ENCODE data around the gene ETHE1.
"Not testable (repeated sequence)": the region's sequence is repeated elsewhere in the genome, so short reads cannot be mapped to it uniquely, and the experiment has no call there.

Gene ETHE1

DNA sequence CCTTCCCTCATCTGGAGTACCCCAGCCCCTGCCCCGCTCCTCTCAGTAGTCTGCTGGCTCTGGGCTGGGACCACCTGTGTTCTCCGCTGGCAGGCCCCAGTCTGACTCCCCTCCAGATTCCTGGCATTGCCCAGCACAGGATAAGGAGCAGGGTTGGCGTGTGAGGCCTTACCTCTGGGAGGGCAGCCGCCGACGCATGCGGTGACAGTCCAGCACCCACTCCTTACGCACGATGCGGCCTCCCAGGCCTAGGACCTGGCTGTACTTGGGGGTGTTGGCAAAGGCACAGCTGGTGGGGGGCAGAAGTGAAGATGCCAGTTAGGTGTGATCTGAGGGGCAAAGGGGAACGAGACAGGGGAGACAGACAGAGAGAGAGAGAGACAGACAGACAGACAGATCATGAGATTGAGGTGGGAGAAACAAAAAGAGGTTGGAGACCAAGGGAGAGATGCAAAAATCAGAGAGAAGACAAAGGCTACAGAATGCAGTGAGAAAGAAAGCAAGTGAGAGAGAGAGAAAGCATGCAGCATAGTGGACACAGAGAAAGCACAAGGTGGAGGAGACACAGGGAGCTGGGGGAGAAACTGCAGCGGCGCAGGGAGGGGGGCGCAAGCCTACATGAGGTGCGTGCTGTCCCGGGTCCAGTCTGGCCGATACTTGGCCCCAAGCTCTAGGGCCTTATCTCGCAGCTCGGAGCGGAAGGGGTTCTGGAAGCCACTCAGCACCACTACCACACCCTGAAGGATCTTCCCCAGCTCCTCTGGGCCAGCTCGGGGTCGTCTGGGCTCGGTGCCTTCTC lies 24.6 kb upstream of the ETHE1 start:
- DNase-seq: no peak

DNA sequence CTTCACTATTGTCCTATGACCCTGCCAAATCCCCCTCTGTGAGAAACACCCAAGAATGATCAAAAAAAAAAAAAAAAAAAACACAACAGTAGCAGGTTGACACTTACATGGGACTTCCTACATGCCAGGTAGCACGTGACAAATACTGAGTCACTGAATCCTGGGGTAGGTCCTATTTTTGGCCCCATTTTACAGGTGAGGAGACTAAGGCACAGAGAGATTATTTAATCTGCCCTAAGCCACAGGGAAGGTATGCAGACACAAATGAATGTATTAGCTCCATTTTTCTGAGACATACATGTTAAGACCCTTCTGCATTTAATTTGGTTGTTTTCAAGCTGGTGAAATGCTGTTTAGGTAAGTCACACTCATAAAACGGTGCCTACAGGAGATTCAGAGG lies 21.7 kb upstream of the ETHE1 start:
- DNase-seq: no peak

DNA sequence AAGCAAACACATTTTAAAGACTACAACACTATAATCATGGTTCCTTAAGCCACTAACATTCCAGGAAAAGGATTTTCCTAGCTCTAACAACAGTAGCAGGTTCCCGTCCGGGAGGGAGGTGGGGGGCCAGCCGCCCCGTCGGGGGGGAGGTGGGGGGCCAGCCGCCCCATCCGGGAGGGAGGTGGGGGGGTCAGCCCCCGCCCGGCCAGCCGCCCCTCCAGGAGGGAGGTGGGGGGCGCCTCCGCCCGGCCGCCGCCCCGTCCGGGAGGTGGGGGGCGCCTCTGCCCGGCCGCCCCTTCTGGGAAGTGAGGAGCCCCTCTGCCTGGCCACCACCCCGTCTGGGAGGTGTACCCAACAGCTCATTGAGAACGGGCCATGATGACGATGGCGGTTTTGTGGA lies 20.9 kb upstream of the ETHE1 start:
- not testable (repeated sequence) for DNase-seq

DNA sequence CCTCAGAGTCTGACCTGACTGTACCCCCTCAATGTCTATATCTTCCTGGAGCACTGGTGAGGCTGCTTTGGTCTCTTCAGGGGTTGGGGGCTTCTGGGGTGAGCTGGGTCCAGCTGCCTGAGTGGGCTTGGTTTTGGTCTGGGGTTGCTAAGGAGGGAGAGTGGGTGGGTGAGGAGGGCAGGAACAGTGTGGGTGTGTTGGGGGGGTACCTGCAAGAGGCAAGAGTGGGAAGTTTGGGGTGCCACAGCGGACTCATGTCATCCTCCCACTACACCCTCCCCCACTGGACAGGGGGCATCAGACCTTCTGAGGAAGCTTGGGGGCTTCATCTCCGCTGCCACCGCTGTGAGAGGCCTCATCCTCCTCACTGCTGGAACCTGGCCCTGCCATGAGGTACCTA lies 19.6 kb upstream of the ETHE1 start:
- DNase-seq: no peak

DNA sequence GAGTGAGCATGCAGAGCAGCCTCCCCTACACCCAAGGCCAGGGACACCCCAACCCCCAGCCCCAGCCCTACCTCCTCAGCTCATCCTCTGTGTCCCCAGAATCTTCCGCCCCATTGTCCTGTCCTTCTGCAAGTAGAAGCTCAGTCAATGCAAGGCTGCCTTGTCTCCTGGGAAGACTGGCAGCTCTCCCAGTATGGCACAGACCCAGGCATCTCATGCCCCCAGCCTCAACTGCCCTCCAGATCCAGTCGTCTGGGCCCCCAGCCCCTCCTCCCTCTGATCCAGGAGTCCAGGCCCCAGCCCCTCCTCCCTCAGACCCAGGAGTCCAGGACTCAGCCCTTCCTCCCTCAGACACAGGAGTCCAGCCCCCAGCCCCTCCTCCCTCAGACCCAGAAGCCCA lies 19.0 kb upstream of the ETHE1 start:
- DNase-seq: no peak

DNA sequence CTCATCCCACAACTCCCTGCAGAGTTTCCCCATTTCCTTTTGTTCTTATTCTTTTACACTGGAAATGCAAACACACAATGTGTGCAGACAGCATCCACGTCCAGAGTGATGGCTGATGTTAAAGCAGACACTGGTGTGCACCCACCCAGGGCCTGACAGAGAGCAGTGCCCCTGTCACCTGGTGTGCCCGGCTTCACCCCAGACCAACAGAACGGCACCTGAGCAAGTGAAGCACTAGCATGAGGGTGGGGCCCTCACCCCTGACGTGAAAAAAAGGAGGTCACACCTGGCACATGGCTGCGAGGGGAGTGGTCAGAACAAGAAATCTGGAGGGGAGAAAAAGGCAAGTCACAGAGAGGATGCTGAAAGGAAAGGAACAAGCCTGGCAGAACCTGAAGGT lies 18.3 kb upstream of the ETHE1 start:
- DNase-seq: no peak

DNA sequence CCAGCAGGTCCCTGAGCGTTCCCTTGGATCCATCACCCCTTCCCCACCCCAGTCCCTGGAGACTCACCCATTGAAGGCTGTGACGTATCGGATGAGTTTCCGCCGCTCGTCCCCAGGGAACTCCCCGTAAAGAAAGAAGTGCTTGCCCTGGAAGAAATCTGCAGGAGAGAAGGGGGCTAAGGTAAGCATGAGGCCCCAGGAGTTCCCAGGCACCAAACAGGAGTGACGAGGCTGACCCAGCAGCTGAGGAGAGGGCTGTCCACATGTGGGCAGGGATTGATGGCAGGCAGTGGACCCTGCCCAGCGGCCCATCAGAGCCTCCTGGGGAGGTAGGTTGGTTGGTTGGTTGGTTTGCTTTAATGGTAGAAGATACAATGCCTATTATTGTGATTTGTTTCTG lies 17.1 kb upstream of the ETHE1 start:
- no peak for DNase-seq

DNA sequence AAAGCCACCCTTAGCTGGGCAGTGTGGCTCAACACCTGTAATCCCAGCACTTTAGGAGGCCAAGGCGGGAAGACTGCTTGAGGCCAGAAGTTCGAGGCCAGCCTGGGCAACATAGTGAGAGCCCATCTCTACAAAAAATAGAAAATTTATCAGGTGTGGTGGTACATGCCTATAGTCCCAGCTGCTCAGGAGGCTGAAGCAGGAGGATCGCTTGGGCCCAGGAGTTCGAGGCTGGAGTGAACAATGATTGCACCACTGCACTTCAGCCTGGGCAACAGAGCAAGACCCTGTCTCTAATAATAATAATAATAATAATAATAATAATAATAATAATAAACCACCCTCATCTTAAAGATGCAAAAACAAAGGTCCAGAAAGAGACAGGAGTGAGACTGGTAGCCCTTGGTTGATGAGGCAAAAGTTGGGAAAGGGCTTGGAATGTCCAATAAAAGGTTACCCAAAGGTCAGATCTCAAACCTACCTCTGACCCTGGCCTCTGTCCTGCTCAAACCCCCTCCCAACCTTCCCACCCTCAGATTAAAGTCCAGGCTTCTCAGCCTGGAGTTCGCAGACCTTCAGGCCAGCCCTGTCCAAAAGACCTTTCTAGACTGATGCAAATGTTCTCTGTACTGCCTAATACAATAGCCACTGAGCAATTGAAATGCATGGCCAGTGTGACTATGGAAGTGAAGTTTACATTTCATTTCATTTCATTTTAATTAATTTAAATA lies 15.1 kb upstream of the ETHE1 start:
- no peak for DNase-seq

DNA sequence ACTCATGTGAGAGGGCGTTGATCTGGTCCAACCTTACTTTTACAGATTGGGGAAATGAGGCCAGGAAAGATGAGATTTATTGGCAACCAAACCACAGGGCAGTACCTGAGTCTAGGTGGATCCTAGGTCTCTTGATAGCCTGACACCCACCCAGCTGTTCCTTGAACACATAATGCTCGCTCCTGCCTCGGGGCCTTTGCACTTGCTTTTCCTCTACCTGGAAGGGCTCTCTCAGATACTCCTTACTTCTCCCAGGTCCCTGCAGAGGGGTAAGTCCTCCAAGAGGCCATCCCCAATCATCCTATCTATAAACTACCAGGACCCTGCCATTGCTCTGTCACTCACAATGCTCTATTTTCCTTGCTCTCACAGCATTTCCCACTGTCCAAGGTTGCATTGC lies 13.4 kb upstream of the ETHE1 start:
- no peak for DNase-seq

DNA sequence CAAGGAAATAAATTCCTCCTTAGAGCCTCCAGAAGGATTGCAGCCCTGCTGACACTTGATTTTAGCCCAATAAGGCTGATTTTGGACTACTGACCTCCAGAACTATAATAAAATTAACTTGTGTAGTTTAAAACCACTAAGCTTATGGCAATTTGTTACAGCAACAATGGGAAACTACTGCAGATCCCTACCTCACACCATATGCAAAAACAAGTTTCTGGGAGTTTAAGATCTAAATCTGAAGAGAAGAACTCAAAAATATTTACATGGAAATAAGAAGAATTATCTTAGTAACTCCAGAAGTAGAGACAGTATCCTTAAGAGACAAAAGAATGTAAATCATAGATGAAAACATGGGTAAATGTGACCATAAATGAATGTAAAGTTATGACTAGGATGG lies 11.9 kb upstream of the ETHE1 start:
- no peak for DNase-seq

DNA sequence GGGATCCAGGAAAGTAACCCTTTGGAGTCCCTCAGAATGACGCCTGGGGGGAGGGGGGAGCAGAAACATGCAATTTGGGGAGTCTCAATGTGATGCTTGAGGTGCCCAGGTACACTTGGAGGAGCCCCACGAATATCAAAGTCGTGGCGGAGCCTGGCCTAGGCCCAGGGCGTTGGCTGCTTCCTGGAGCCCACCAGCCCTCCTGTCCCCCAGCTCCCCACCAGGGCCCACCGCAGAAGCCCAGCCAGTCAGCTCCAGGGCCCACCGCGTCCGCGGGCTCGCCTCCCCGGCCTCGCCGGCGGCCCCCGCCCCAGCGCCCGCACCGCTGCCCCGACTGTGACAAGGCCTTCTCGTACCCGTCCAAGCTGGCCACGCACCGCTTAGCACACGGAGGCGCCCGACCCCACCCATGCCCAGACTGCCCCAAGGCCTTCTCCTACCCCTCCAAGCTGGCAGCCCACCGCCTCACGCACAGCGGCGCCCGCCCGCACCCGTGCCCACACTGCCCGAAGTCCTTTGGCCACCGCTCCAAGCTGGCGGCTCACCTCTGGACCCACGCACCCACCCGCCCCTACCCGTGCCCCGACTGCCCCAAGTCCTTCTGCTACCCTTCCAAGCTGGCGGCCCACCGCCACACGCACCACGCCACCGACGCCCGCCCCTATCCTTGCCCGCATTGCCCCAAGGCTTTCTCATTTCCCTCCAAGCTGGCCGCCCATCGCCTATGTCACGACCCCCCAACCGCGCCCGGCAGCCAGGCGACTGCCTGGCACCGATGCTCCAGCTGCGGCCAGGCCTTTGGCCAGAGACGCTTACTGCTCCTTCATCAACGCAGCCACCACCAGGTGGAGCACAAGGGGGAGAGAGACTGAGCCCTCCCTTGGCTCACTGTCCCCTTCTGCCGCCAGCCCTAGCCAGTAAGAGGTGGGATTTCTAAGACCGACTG lies 8.1 kb upstream of the ETHE1 start:
- DNase-seq: no peak

DNA sequence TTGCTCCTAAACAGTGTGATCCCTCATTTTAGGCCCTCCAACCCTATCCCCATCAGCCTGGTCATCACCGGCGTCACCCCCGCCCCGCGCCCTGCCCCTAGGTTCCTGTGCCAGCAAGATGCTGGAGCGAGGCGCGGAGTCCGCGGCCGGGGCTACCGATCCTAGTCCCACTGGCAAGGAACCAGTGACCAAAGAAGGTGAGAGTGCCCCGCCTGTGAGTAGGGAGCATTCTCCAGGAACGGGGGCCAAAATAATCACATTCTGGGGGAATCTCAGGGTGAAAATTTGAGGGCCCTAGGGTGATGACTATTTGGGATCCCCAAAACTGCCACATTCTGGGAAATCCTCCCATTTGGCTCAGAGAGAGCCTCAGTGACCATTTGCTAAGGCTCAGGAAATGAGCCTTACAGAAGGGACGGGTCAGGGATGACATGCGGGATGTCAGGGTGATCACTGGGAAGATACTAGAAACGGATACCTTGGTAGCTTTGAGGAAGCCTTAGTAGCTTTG lies 7.4 kb upstream of the ETHE1 start:
- no peak for DNase-seq

DNA sequence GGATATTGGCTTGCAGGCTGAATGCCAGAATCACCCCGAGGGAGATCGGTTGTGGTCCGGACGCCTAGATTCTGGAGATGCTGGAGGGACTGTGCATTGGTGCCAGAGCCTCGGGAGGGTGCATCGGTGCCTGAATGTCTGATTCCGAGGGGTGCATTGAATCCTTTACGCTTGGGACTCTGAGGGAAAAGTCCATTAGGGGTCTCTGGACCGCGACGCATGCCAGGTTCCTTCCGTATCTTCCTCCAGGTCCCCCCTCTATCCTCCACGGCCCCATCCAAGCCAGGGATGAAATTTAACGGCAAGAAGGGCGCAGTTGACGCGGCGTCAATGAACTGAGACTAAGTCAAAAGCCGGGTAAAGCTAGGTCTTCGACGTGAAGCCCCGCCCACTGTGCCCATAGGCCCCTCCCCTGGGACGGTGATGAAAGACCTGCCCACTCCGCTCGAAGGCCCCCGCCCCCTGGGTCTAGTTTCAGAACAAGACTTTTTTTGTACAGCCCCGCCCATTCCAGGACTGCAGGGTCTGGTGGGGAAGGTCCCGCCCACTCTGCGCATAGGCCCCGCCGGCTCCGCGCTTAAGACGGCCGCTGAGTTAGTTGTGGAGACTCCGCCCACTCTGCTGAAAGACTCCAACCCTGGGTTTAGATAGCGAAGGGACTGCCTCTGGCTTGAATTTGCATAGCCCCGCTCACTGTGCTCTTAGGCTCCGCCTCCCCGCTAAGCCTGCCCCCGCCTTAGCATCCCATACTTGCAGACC lies 6.7 kb upstream of the ETHE1 start:
- peak; percentile 91 for DNase-seq

DNA sequence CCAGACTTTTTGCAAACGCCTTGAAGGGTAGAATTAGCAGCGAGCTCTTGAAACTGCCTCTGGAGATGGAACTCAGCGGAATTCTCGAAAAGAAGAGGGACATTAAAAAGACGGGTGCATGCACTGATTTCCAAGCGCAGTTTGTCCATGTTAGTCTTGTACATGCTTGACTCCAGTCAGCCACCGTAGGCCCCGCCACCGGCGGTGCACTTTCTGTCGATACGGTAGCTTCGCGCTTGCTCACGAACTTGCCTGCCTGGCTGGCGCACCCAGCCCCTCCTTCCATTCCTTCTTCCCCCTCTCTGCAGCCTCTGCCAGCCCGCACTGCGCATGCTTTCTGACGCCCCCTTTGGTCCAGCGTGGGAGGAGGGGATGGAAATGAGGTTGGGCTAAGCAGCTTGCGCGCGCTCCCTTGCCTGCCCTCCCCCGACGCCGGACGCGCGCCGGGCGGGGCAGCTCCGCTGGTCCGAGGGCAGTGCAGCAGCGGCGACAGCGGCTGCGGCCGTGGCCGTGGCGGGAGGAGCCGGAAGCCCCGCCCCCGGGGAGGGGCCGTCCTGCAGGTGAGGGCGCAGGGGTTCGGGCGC lies 6.1 kb upstream of the ETHE1 start, which contains the start of gene ZNF575:
ZNF575 (plus strand) TSS at position 227 of the 584 bp plus-strand sequence. CDS start 1,235 bp downstream, outside the sequence.
- peak; percentile 77 for DNase-seq

DNA sequence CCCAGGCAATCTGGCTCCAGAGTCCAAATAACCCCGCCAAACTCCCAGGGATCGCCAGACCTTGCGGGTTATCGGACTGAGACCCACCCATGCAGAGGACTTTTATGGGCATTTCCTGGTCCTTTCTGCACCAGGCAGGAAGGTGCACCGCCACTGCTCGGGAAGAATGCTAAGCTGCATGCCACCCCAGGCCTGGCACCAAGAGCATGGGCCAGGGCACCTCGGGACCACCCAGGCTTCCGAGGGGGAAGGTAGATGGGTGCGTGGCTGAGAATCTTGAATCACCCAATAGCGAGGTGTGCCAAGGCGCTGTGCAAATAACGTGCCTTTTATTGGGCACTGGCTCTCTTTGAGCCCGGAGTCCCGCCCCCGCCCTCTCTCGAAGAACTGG lies 5.6 kb upstream of the ETHE1 start:
- no peak for DNase-seq

DNA sequence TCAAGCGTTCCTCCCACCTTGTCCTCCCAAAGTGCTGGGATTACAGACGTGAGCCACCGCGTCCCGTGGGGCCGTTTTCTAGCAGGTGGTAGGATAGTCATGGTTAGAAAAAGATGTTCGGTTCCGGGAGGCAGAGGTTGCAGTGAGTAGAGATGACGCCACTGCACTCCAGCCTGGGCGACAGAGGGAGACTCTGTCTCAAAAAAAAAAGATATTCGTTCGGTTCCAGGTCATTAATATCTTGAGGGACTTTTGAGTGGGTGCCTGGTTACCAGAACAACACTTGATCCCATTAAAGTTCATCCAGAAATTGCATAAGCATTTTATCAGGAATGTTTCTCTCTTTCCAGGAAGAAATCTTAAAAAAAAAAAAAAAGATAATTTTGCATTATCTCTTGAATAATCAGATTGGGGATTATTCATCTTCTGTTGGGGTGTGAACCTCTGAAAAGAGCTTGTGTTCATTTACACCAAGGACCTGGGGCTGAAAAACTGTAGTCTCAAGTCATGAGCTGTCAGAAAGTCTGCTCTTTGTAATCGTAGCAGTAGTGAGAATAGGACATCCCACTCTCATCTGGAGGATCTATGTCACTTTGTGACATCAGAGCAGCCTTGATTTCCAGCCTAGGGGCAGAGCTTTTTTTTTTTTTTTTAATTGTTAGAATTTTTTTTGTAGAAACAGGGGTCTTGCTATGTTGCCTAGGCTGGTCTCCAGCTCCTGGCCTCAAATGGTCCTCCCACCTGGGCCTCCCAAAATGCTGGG lies 1.0 kb upstream of the ETHE1 start:
- DNase-seq: no peak

DNA sequence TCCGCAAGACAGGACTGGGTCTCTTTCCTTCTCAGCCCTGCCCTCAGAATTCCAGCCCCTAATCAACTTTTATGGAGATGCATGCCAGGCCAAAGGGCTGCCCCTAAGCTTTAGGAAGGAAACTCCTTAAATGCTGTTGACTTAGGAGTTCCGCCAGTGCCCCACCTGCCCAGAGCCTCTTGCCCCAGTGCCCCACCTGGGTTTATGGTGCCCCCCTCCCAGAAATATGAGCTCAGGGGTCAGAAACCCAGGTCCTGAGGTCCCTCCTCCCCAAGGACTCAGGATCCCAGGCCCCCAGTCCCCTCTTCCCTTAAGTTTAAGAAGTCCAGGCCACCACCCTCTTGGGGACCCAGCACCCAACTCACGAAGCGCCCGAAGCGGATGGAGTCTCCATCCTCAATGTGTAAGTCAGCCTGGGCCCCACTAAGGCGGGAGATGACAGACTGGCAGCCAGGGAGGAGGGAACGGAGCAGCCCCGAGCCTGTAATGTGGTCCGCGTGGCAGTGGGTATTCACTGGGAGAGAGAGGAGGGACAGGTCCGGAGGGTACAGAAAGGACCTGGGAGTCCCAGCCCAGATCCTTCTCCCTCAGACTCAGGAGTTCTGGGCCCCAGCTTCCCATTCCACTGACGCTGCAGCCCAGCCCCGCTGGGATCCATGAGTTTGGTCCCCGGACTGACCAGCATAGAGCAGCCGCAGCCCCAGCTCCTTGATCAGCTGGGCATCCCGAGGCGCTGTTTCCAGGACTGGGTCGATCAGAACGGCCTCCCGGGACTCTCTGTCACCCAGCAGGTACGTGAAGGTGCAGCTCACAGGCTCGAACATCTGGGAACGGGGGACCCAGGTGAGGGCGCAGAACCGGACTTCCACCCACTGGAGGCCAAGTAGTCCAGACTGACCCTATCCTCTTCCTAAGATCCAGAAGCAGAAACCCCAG lies 897 bp downstream of the ETHE1 start:
- no peak for DNase-seq

DNA sequence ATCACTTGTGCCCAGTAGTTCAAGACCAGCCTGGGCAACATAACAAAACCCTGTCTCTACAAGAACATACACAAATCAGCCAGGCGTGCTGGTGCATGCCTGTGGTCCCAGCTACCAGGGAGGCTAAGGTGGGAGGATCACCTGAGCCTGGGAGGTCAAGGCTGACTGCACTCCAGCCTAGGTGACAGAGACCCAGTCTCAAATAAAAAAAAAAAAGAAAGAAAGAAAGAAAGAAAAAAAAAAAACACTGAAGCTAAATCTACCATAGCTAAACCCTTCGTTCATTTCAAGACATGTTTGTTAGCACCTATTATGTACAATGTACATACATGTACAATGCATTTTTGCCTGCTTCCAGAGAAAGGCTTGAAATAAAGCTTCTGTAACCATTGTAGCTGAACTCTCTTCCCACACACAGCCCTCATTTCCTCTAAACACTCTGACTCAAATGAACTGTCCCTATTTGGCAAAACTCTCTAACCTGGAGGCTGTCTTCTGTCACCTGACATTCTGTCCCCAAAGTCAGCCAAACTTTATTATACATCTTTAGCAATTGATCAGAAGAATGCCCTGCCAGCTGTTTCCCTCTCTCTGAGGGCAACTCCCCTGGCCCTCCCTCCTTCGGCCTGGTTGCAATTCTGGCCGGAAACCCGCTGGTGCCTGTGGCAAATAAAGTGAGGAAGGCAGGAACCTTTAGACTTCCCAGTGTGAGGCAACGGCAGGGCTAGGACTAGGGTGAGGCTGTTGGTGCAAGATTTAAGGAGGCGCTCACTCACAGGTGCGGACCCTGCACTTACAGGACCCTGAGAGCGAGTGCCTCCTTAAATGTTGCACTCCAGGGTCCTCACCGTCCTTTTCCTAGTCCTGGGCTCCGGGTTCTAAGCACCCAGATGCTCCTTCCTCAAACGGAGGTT lies 1.8 kb downstream of the ETHE1 start:
- no peak for DNase-seq

DNA sequence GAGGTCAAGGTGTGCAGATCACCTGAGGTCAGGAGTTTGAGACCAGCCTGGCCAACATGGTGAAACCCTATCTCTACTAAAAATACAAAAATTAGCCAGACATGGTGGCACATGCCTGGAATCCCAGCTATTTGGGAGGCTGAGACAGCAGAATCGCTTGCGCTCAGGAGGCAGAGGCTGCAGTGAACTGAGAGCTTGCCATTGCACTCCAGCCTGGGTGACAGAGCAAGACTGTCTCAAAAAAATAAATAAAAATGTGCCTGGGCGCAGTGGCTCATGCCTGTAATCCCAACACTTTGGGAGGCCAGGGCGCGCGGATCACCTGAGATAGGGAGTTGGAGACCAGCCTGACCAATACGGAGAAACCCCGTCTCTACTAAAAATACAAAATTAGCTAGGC lies 3.3 kb downstream of the ETHE1 start:
- DNase-seq: not testable (repeated sequence)

Measured in activated CD4-positive, alpha-beta T cell treated with anti-CD3 and anti-CD28 coated beads, Interleukin-2, amount 50 U/mL, for 1 hour (primary cell).